Measurements from ENCODE around the gene PPT2. TPM values are rescaled to one million over a fixed set of nuclear protein-coding genes. Genes with fewer than 3 reads are reported as not detected.

Gene PPT2
- total and polyA plus RNA-seq, 2 experiments from 2014 or later, result 27.2 to 34.3 TPM

DNA sequence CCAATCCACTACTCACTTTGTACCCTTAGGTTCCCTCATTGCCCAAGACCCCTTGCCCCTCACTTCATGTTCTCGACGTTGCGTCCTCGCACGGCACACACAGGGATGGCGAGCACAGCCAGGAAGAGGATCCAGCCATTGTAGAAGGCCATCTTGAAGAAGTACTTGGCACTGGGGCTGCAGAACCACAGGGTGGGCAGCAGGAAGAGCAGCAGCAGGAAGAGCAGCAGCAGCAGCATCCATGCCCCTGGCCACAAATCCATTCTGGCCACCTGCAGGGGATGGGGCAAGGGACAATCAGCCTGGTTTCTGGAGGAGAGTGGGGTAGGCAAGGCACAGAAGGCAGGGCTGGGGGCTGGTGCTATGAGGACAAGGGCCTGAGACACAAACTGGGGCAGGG is 17.3 kb downstream of the PPT2 start:
- no peak overlapping the region for H3K27ac ChIP-seq
- no peaks in the 10 kb centered on the region for H3K27me3 ChIP-seq
- peaks cover 12% of the 10 kb centered on the region for H3K4me1 ChIP-seq (ENCODE audit: insufficient read depth)
- H3K79me2 ChIP-seq, result peaks cover 44% of the 10 kb centered on the region
- no peaks in the 10 kb centered on the region for H3K36me3 ChIP-seq (replicated peaks; ENCODE audit: insufficient read depth, low read depth)
- no peak overlapping the region for H2AFZ ChIP-seq
- H3K9me3 ChIP-seq (ENCODE audit: low read depth), result no peaks in the 10 kb centered on the region
- no peak overlapping the region for H3K4me2 ChIP-seq
- TF ChIP-seq, protein P1, sequence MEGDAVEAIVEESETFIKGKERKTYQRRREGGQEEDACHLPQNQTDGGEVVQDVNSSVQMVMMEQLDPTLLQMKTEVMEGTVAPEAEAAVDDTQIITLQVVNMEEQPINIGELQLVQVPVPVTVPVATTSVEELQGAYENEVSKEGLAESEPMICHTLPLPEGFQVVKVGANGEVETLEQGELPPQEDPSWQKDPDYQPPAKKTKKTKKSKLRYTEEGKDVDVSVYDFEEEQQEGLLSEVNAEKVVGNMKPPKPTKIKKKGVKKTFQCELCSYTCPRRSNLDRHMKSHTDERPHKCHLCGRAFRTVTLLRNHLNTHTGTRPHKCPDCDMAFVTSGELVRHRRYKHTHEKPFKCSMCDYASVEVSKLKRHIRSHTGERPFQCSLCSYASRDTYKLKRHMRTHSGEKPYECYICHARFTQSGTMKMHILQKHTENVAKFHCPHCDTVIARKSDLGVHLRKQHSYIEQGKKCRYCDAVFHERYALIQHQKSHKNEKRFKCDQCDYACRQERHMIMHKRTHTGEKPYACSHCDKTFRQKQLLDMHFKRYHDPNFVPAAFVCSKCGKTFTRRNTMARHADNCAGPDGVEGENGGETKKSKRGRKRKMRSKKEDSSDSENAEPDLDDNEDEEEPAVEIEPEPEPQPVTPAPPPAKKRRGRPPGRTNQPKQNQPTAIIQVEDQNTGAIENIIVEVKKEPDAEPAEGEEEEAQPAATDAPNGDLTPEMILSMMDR (IDR thresholded peaks at IDR 0.05; ENCODE audit: poor library complexity), result no peak
- TF ChIP-seq EZH2phosphoT487 (IDR thresholded peaks at IDR 0.05; ENCODE audit: low read depth, severe bottlenecking, unreplicated experiment), result no peak
- no peak for TF ChIP-seq EZH2 (IDR thresholded peaks at IDR 0.05; ENCODE audit: borderline replicate concordance)
- no peaks in the 10 kb centered on the region for H3K9me2 ChIP-seq (replicated peaks; ENCODE audit: insufficient read depth)
- no peaks in the 10 kb centered on the region for H4K20me1 ChIP-seq (ENCODE audit: insufficient read depth, poor library complexity, severe bottlenecking)
- DNase-seq (ENCODE audit: low spot score), result no peak
- H3K4me3 ChIP-seq, result no peak overlapping the region
- 98% methylated on average over 6 of the region's 6 CpGs for WGBS (ENCODE audit: low lambda C conversion rate, missing lambda C conversion rate)

DNA sequence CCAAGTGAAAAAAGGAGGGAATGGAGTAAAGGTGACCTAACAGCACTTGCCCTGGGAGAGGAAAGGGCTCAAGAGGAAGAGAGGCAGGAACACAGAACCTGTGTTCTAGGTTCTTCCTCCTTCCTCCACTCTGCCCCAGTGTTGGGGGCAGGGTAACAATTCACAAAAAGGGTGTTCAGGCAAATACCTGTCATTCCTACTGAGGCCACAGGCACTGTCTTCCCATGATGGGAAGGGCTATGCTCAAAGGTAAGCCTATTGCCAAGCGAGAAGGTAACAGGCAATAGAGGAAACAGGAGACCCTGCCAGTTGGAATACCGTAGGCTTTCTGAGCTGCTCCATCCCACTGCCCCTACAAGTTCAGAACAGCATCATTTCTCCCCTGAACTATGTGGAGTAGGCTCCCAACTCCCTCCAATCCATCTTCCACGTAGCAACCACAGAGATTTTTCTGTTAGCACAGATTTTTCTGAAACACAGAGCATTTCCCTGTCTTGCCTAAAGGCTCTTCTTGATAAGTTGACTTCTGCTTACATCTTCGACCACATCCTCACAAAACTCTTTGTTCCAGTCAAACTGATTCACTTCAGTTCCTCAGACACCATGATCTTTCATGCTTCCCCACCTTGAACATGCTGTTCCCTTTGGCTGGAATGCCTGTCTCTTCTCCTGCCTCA is 19.2 kb downstream of the PPT2 start:
- no peak for DNase-seq (ENCODE audit: low spot score)
- WGBS (ENCODE audit: low lambda C conversion rate, missing lambda C conversion rate), result 81% methylated on average over 4 of the region's 4 CpGs
- Histone ChIP-seq H2AFZ (no peak overlapping the region), H3K27ac (peak overlapping the region; percentile 25), H3K4me2 (peak overlapping the region; percentile 83), H3K4me1 (ENCODE audit: insufficient read depth) (peaks cover 10% of the 10 kb centered on the region), H3K27me3 (no peaks in the 10 kb centered on the region), H3K9me3 (ENCODE audit: low read depth) (no peaks in the 10 kb centered on the region), H3K4me3 (no peak overlapping the region), H3K9me2 (replicated peaks; ENCODE audit: insufficient read depth) (no peaks in the 10 kb centered on the region), H3K79me2 (peaks cover 44% of the 10 kb centered on the region), H3K36me3 (replicated peaks; ENCODE audit: insufficient read depth, low read depth) (no peaks in the 10 kb centered on the region), H4K20me1 (ENCODE audit: insufficient read depth, poor library complexity, severe bottlenecking) (no peaks in the 10 kb centered on the region)
- TF ChIP-seq, protein P1 (IDR thresholded peaks at IDR 0.05; ENCODE audit: poor library complexity), result no peak
- no peak for TF ChIP-seq EZH2 (IDR thresholded peaks at IDR 0.05; ENCODE audit: borderline replicate concordance)
- TF ChIP-seq EZH2phosphoT487 (IDR thresholded peaks at IDR 0.05; ENCODE audit: low read depth, severe bottlenecking, unreplicated experiment), result no peak

DNA sequence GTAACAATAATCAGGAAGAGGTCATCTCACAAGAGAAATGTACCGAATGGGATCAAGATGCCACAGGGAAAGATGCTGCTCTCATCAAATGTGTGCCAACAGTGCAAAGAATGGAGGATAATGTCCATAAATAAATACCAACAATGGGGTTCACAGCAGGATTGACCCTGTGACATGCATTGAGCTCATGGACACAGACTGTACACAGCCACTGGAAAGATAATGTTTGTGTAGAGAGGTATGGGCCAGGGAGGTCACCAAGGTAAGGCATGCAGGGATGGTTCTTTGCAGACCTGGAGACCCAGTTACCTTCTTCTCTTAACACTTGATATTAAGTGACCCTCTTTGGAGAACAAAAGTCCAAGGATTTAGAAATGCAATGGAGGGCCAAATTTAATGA is 20.5 kb downstream of the PPT2 start:
- 93% methylated on average over 1 of the region's 1 CpG for WGBS (ENCODE audit: low lambda C conversion rate, missing lambda C conversion rate)
- Histone ChIP-seq H3K4me2 (peak overlapping the region; percentile 83), H3K36me3 (replicated peaks; ENCODE audit: insufficient read depth, low read depth) (no peaks in the 10 kb centered on the region), H3K27me3 (no peaks in the 10 kb centered on the region), H3K79me2 (peaks cover 53% of the 10 kb centered on the region), H3K4me1 (ENCODE audit: insufficient read depth) (peaks cover 13% of the 10 kb centered on the region), H3K4me3 (no peak overlapping the region), H3K9me2 (replicated peaks; ENCODE audit: insufficient read depth) (no peaks in the 10 kb centered on the region), H3K9me3 (ENCODE audit: low read depth) (no peaks in the 10 kb centered on the region), H3K27ac (no peak overlapping the region), H4K20me1 (ENCODE audit: insufficient read depth, poor library complexity, severe bottlenecking) (no peaks in the 10 kb centered on the region), H2AFZ (no peak overlapping the region)
- no peak for DNase-seq (ENCODE audit: low spot score)
- no peak for TF ChIP-seq EZH2phosphoT487 (IDR thresholded peaks at IDR 0.05; ENCODE audit: low read depth, severe bottlenecking, unreplicated experiment)
- no peak for TF ChIP-seq EZH2 (IDR thresholded peaks at IDR 0.05; ENCODE audit: borderline replicate concordance)
- TF ChIP-seq, protein P1 (IDR thresholded peaks at IDR 0.05; ENCODE audit: poor library complexity), result no peak
